ENCODE data around the gene PCSK7.

- no peak for TF ChIP-seq CTCF (conservative IDR thresholded peaks at IDR 0.05; ENCODE audit: low read length)
- no peak for TF ChIP-seq EZH2phosphoT487 (IDR thresholded peaks at IDR 0.05; ENCODE audit: borderline replicate concordance)
Measured at GRCh38 chr11:117179048-117179999, 52.5 kb downstream of the PCSK7 start.

All from Loucy (cell line).